A549 treated with AZD2906 at 1 μM for 4 hours (cell line): Measurements from ENCODE around the gene FOXD4L5. TPM values are rescaled to one million over a fixed set of nuclear protein-coding genes. Genes with fewer than 3 reads are reported as not detected.

ENCODE experiments used
- total RNA-seq: library from RNA; stranded (reverse); fragments of 200-300 nt; extraction: Qiagen RNA extraction; gene quantifications from 5 replicates; pipeline ENCODE4 v1.2.3, GENCODE V29; 2022

Gene FOXD4L5
- 0.03 to 0.08 TPM (median 0.06 TPM) in 3 of 5 replicates, not detected in the others for total RNA-seq

GRCh38 chr9:65285109-65285508 is at the start of gene FOXD4L5:
TSS of gene FOXD4L5 (minus strand) at chr9:65285209. CDS start at chr9:65284377, 832 bp downstream.

